SU-DHL-6 (cell line): ENCODE data around the gene ACER2.

ENCODE experiments used
- H2AFZ ChIP-seq: fragments of 200-600 bp; sonication (generic); 2 replicates; pipeline ENCODE4 v1.6.1; 2014; ENCODE audit warnings: low read depth, mild to moderate bottlenecking, moderate library complexity, mixed read lengths, antibody characterized with exemption, low read length; ENCODE audit not compliant: severe bottlenecking
- H3F3A ChIP-seq: fragments of 200-600 bp; shearing (Covaris generic); 2 replicates; pipeline ENCODE4 v1.6.0; 2016; ENCODE audit warnings: antibody characterized with exemption, mild to moderate bottlenecking; ENCODE audit not compliant: insufficient read depth
- H3K27ac ChIP-seq: fragments of 200-600 bp; sonication (generic); 2 replicates; pipeline ENCODE4 v1.5.1; 2016; ENCODE audit warnings: low read depth, mild to moderate bottlenecking, low read length, moderate library complexity, mixed read lengths
- H3K27me3 ChIP-seq: fragments of 200-600 bp; sonication (generic), shearing (Covaris generic); 2 replicates; pipeline ENCODE4 v1.6.0; 2014; ENCODE audit warnings: mild to moderate bottlenecking, low read length
- H3K36me3 ChIP-seq: fragments of 200-600 bp; sonication (generic); 2 replicates; pipeline ENCODE4 v1.6.1; 2014; ENCODE audit warnings: mild to moderate bottlenecking, low read length, mixed read lengths
- H3K4me2 ChIP-seq: fragments of 300-600, 200-600 bp; shearing (Covaris generic), sonication (generic); 2 replicates; pipeline ENCODE4 v1.6.0; 2014; ENCODE audit warnings: low read length, low read depth, mild to moderate bottlenecking; ENCODE audit not compliant: poor library complexity, severe bottlenecking
- H3K4me3 ChIP-seq: fragments of 200-600 bp; sonication (generic); 2 replicates; pipeline ENCODE4 v1.5.1; 2014; ENCODE audit warnings: antibody characterized with exemption, low read length, mild to moderate bottlenecking, mixed read lengths; ENCODE audit not compliant: insufficient read depth, poor library complexity, severe bottlenecking
- H3K79me2 ChIP-seq: fragments of 200-600 bp; sonication (generic); 2 replicates; pipeline ENCODE4 v1.6.1; 2014; ENCODE audit warnings: mild to moderate bottlenecking, low read length, moderate library complexity; ENCODE audit not compliant: insufficient read depth
- H3K9ac ChIP-seq: fragments of 200-600 bp; sonication (generic); 2 replicates; pipeline ENCODE4 v1.7.0; 2014; ENCODE audit warnings: mild to moderate bottlenecking, low read length
- H3K9me2 ChIP-seq: fragments of 200-600 bp; sonication (generic); replicated peaks from 2 replicates; pipeline ENCODE4 v1.6.1; 2014; ENCODE audit warnings: low read length; ENCODE audit not compliant: insufficient read depth
- H3K9me3 ChIP-seq: fragments of 200-600 bp; sonication (generic); 2 replicates; pipeline ENCODE4 v1.6.1; 2014; ENCODE audit warnings: low read length, mixed read lengths; ENCODE audit not compliant: insufficient read depth
- H4K20me1 ChIP-seq: fragments of 200-600 bp; sonication (generic); 2 replicates; pipeline ENCODE4 v1.6.1; 2014; ENCODE audit warnings: low read depth, mild to moderate bottlenecking, antibody characterized with exemption, low read length, moderate library complexity, mixed read lengths
- CTCF ChIP-seq: fragments of 200-600 bp; sonication (generic); IDR thresholded peaks from one replicate; pipeline ENCODE4 v1.5.1; 2017; ENCODE audit warnings: antibody characterized with exemption, mild to moderate bottlenecking, low read length, moderate library complexity; ENCODE audit not compliant: insufficient read depth, poor library complexity, severe bottlenecking
- EZH2phosphoT487 ChIP-seq: fragments of 200-600 bp; sonication (generic), shearing (Covaris generic); conservative IDR thresholded peaks from 2 replicates; pipeline ENCODE4 v1.6.1; 2018; ENCODE audit warnings: mild to moderate bottlenecking, antibody characterized with exemption, low read length, moderate library complexity, mixed read lengths

Gene ACER2

GRCh38 chr9:19445452-19445851 is 36.6 kb downstream of the ACER2 start:
- Histone ChIP-seq H3K27me3 (no peaks in the 10 kb centered on the region), H3K9ac (no peak overlapping the region), H4K20me1 (no peaks in the 10 kb centered on the region), H3K4me2 (no peak overlapping the region), H2AFZ (no peak overlapping the region), H3K9me2 (no peaks in the 10 kb centered on the region), H3K4me3 (no peak overlapping the region), H3K79me2 (no peaks in the 10 kb centered on the region), H3F3A (no peaks in the 10 kb centered on the region), H3K27ac (no peak overlapping the region), H3K36me3 (no peaks in the 10 kb centered on the region), H3K9me3 (no peaks in the 10 kb centered on the region)
- no peak for TF ChIP-seq CTCF
- no peak for TF ChIP-seq EZH2phosphoT487

GRCh38 chr9:19446361-19446861 is 37.6 kb downstream of the ACER2 start:
- Histone ChIP-seq H3K4me3 (no peak overlapping the region), H3K79me2 (no peaks in the 10 kb centered on the region), H3K9me3 (no peaks in the 10 kb centered on the region), H3K9ac (no peak overlapping the region), H3K27me3 (no peaks in the 10 kb centered on the region), H3F3A (no peaks in the 10 kb centered on the region), H3K27ac (no peak overlapping the region), H3K36me3 (no peaks in the 10 kb centered on the region), H3K4me2 (no peak overlapping the region), H3K9me2 (no peaks in the 10 kb centered on the region), H2AFZ (no peak overlapping the region), H4K20me1 (no peaks in the 10 kb centered on the region)
- TF ChIP-seq EZH2phosphoT487 (no peak), CTCF (no peak)

- H3K79me2 ChIP-seq, result no peaks in the 10 kb centered on the region
- H3K4me2 ChIP-seq, result peak overlapping the region; percentile 19
- no peaks in the 10 kb centered on the region for H3K9me2 ChIP-seq
- no peaks in the 10 kb centered on the region for H3K27me3 ChIP-seq
- H2AFZ ChIP-seq, result peak overlapping the region; percentile 69
- no peak overlapping the region for H3K9ac ChIP-seq
- no peaks in the 10 kb centered on the region for H3K36me3 ChIP-seq
- H4K20me1 ChIP-seq, result no peaks in the 10 kb centered on the region
- H3K9me3 ChIP-seq, result no peaks in the 10 kb centered on the region
- H3F3A ChIP-seq, result no peaks in the 10 kb centered on the region
- no peak overlapping the region for H3K27ac ChIP-seq
- no peak for TF ChIP-seq CTCF
- no peak for TF ChIP-seq EZH2phosphoT487
- no peak overlapping the region for H3K4me3 ChIP-seq
Observed at GRCh38 chr9:19451240-19452087, 42.7 kb downstream of the ACER2 start.
